HG03135 (cell line): ENCODE results near the gene FBXO11.
A peak's percentile ranks its signal among the peaks of the same experiment; 100 is the strongest.
"Not testable (repeated sequence)": the region's sequence is repeated elsewhere in the genome, so short reads cannot be mapped to it uniquely, and the experiment has no call there.

ENCODE experiments used
- ATAC-seq: cut with Tn5 transposase; IDR thresholded peaks from one replicate; pipeline ENCODE4 v1.9.1; 2021; ENCODE audit warnings: mild to moderate bottlenecking, moderate library complexity; ENCODE audit not compliant: unreplicated experiment

The FBXO11 gene

GRCh38 chr2:47853067-47853777 is 53.1 kb downstream of the FBXO11 start:
- not testable (repeated sequence) for ATAC-seq

- no peak for ATAC-seq
Measured at GRCh38 chr2:47850198-47850597, 56.1 kb downstream of the FBXO11 start.

- ATAC-seq, result no peak
Measured at GRCh38 chr2:47849368-47849767, 56.9 kb downstream of the FBXO11 start.

GRCh38 chr2:47844162-47844561 is 62.1 kb downstream of the FBXO11 start:
- ATAC-seq, result no peak

- no peak for ATAC-seq
Measured at GRCh38 chr2:47843407-47843806, 62.9 kb downstream of the FBXO11 start.

GRCh38 chr2:47842846-47843245 is 63.5 kb downstream of the FBXO11 start:
- ATAC-seq, result no peak

- no peak for ATAC-seq
Measured at GRCh38 chr2:47838686-47839085, 67.6 kb downstream of the FBXO11 start.

GRCh38 chr2:47838249-47838648 is 68.0 kb downstream of the FBXO11 start:
- ATAC-seq, result no peak

- ATAC-seq, result peak; percentile 72
Measured at GRCh38 chr2:47833516-47833968, 72.8 kb downstream of the FBXO11 start.

- no peak for ATAC-seq
Measured at GRCh38 chr2:47822518-47822917, 83.8 kb downstream of the FBXO11 start.

GRCh38 chr2:47819834-47820233 is 86.5 kb downstream of the FBXO11 start:
- no peak for ATAC-seq

- no peak for ATAC-seq
Measured at GRCh38 chr2:47818777-47819176, 87.5 kb downstream of the FBXO11 start.

GRCh38 chr2:47815764-47816163 is 90.5 kb downstream of the FBXO11 start:
- no peak for ATAC-seq

- ATAC-seq, result no peak
Measured at GRCh38 chr2:47811668-47812067, 94.6 kb downstream of the FBXO11 start.

GRCh38 chr2:47810850-47811249 is 95.4 kb downstream of the FBXO11 start:
- ATAC-seq, result no peak

GRCh38 chr2:47809903-47810302 is 96.4 kb downstream of the FBXO11 start:
- ATAC-seq, result no peak

GRCh38 chr2:47808614-47809013 is 97.7 kb downstream of the FBXO11 start:
- ATAC-seq, result no peak

- no peak for ATAC-seq
Measured at GRCh38 chr2:47805850-47806249, 100.4 kb downstream of the FBXO11 start.

- no peak for ATAC-seq
Measured at GRCh38 chr2:47803770-47804169, 102.5 kb downstream of the FBXO11 start.

- ATAC-seq, result no peak
Measured at GRCh38 chr2:47803363-47803762, 102.9 kb downstream of the FBXO11 start.

GRCh38 chr2:47801118-47801517 is 105.2 kb downstream of the FBXO11 start:
- no peak for ATAC-seq

GRCh38 chr2:47799031-47799609 is 107.2 kb downstream of the FBXO11 start:
- ATAC-seq, result no peak

GRCh38 chr2:47798631-47799030 is 107.7 kb downstream of the FBXO11 start:
- ATAC-seq, result no peak
